EH (cell line): ENCODE results near the gene ZBTB37.
"Not testable (repeated sequence)": the region's sequence is repeated elsewhere in the genome, so short reads cannot be mapped to it uniquely, and the experiment has no call there.

ENCODE experiments used
- DNase-seq: peaks from one replicate; pipeline ENCODE4 v3.0.0-alpha.2; 2015; ENCODE audit warnings: low read depth

ZBTB37 gene, protein sequence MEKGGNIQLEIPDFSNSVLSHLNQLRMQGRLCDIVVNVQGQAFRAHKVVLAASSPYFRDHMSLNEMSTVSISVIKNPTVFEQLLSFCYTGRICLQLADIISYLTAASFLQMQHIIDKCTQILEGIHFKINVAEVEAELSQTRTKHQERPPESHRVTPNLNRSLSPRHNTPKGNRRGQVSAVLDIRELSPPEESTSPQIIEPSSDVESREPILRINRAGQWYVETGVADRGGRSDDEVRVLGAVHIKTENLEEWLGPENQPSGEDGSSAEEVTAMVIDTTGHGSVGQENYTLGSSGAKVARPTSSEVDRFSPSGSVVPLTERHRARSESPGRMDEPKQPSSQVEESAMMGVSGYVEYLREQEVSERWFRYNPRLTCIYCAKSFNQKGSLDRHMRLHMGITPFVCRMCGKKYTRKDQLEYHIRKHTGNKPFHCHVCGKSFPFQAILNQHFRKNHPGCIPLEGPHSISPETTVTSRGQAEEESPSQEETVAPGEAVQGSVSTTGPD

DNA sequence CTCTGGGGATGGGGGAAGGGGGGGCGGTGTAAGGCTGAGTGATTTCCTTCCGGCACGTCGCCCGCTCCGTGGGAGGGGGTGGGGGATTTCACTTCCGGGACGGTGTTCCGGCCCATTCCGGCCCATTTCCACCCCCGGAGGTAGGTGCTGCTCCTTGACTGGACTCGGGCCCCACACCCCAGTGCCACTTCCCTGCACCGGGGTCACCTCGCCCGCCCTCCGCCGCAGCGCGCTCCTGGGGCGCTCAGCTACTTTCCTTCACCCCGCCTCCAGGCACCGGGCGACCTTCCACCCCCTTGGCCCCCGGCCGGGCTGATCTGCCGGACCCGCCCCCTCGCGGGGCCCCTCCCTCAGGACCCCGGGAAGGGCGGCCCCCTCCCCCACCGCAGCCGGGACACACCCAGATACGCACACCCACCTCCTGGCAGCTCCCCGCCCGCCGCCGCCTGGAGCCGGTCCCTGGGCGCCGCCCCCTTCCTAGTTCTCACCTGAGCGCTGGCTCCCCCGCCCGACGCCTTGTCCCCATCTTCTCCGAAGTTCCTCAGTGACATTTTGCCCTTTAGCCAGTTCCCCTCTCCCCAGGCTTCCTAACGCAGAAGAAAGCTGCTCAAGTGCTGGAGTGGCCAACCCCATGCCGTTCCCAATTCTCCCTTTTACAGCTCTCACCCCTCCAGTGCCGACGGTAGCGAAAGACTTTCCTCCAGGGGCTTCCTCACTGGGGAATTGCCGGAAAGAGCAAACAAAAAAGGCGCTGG lies at the start of gene ZBTB37:
Gene ZBTB37 (plus strand): TSS at position 115 of the 755 bp plus-strand sequence. CDS start 1,846 bp downstream, outside the sequence.
- DNase-seq = no peak

DNA sequence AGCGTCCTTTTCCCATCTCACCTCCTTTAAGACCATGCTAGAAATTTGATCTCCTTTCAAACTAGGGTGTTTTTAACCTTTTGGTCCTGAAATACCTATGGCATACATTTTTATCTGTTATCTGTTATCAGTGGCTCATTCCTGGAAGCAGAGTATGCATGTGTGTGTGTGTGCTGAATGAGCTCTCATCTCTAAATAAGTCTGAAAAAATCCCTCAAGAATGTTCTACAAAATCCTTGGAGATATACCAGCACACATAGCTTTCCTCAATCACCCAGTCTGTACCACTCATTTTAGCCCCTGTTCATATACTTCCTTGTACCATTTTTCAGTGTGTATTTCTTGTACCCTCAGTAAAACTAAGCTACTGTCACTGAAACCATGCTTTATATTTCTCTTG lies 49.7 kb upstream of the ZBTB37 start:
- DNase-seq = no peak

DNA sequence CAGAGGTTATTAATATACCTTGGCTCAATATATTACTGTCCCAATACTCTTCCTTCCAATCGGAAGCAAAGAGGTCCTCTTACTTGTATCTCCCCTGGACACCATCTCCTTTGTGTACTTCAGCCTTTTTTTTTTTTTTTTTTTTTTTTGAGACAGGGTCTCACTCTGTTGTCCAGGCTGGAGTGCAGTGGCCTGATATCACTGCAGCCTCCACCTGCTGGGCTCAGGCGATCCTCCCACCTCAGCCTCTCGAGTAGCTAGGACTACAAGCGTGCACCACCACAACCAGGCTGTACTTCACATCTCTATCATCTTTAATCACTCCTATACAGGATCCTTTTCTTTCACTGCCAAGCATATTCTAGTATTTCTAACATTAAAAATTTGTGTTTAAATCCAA lies 46.5 kb upstream of the ZBTB37 start:
- no peak for DNase-seq

DNA sequence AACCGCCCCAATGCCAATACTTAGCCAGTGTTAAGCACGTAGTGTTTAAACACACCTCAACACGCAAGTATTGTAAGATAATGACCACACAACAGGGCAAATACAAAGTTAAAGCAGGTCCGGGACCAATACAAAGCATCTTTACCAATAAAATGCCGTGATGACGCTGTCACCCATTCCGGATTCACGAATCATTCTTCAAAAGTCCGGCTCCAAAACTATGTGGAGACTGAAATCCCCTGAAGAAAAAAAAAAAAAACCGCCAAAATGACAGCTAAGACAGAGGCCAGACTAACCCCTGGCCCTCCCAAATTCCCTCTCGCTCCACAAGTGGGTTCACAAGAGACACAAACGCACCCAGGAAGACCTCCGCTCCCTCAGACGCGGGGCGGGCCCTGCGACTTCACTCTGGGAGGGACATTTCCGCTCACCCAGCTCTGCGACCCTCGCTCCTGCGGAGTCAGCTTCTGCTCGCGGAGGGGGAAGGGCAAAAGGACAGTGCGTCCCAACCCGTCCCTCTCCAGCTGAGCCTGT lies 44.3 kb upstream of the ZBTB37 start:
- DNase-seq = no peak

DNA sequence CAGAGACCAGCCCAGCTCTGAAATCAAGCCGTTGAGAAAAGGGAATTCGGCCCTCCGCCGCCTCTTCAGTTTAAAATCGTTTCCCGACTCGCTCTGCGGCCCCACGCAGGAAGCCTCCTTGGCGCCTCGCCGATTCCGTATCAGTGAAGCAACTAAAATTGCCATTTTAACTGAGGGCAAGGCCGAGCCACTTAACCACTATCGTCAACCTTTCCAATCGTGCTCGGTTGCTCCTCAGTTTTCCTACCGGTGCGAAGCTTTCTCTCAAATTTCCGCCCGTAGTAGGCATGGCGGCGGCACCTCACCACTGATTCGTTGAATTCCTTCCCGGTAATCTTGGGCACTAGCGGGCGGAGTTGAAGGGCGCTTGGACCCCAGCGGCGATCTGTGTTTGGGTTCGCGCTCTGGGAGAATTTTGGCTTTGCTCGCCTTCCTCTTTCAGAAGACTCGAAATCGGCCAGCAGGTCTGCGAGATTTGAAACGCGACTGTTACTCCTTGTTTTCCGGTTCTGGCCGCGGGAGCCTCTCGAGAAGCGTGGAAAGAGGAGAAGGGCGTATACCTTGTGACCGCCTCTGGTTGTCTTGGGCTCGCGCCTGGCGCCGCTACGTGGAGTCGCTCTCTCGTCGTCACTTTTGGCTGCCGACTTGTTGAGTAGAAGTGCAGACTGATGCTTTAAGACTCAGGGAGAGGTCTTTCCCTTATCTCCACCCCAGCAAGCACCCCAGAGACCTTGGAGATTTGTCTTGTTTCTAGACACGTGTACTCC lies 43.7 kb upstream of the ZBTB37 start, which contains the start of the genes CENPL and DARS2:
Gene CENPL (minus strand): TSS at position 569 of the 767 bp plus-strand sequence. CDS start 13,584 bp downstream, outside the sequence.
Gene DARS2 (plus strand): TSS at position 359 of the 767 bp plus-strand sequence. CDS start 557 bp downstream, outside the sequence.
- peak; percentile 99 for DNase-seq

DNA sequence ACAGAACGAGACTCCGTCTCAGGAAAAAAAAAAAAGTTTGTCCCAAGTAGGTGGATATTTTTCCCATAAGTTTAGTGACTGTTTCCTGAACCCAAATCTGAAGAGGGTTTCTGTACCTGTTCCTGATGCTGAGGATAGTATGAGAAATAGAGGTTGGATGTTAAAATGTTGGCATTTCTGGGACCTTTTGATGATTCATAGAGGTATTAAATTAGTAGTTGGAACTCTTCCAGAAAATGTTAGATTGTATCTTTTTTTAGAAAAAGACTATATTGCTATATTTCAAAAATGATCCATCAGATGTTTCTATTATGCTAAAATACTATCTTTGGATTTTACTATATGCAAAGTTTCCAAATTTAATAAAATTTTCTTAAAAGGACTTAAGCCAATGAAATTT lies 40.6 kb upstream of the ZBTB37 start:
- DNase-seq = no peak

DNA sequence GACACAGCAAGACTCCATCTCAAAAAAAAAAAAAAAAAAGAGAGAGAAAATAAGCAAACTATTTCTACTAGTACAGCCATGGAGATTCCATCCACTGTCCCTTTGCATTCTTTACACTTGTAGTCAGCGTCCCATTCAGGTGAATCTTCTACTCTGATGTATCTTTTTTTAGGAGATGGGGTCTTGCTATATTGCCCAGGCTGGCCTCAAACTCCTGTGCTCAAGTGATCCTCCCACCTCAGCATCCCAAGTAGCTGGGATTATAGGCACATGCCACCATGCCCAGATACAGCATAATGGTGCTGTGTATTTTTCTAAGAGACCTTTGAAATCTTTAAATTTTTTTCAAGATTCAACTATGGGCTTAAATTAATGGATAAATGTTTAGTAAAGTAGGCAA lies 35.4 kb upstream of the ZBTB37 start:
- no peak for DNase-seq

DNA sequence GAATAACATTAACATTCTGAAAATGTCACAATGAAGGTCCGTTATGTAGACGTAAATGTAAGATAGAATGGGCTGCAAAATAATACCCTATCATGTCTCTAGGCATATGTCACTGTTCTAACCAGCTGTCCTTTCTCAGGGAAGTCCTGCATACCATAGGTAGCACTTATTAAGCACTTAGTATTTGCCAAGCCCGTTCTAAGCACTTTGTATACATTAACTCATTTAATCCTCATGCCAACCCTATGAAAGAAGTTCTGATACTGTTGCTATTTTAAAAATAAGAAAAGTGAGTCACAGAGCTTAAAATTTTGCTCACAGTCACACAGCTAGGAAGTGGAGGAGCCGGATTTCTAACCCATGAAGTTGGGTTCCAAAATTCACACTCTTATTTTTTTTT lies 16.1 kb upstream of the ZBTB37 start:
- peak; percentile 50 for DNase-seq

DNA sequence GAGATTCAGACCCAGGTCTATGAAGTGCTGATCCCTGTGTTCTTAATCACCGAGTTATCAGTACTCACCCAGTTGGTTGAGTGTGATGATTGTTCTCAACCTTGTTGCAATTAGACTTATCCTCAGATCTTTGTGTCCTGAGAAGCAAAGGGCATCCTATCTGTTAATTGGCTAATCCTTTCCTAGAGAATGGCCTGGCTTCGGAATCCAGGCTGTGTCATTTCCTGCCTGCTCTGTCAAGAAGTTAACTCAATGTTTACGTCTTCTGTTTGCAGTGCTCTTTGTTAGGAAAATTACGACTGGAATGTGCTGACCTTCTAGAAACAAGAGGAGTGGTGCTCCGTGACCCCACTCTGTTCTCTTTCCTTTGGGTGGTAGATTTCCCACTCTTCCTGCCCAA lies 15.1 kb upstream of the ZBTB37 start:
- peak; percentile 89 for DNase-seq

DNA sequence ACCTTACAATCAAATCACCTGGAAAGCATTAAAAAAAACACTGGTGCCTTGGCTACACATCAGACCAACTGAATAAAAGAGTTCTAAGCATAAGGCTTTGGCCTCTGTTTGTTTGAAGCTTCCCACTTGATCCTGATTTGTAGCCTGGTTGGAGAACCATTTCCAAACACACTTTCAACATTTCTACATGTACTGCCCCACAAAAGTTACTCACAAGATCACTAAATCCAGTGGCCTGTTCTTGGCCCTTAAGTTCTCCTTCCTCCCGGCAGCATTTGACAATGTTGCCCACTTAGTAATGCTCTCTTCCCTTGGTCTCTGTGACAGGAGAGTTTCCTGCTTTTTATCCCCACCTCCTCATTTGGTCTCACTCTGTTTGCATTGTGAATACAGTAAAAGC lies 12.2 kb upstream of the ZBTB37 start:
- no peak for DNase-seq

DNA sequence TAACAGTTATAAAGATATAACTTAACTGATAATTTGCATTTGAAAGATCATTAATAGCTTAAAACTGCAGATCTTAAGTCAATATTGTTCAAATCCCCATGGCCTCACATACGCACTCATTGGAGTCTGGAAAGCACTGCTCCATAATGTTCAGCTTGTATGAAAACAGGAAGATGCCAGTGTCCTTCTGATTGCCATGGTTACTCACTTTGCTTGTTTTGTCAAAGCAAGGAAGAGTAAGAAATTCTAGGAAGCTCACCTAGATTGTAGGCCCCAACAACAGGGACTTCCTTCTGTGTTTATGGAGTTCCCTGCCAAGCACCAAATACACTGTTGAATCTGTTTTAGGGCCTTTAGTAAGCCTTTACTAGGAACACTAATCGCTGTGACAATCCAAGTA lies 11.3 kb upstream of the ZBTB37 start:
- no peak for DNase-seq

DNA sequence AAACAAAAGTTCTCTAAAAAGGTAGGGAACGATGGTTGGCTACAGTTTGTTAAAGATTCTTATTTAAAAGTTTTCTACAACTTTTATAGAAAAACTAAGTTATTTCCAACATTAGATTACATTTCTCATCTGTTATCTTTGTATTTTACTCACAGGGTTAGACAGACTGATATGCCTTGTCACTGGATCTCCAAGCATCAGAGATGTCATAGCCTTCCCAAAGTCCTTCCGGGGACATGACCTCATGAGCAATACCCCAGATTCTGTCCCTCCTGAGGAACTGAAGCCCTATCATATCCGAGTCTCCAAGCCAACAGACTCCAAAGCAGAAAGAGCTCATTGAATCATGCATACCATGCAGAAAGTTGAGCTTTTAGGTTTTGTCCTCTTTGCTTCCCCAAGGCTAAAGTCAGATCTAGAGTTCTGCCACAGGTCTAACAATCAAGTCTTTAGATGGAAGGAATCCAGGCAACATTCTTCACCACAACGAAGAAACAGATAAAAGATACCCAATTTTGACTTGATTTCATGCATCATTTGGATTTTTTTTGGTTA lies 10.7 kb upstream of the ZBTB37 start:
- no peak for DNase-seq

DNA sequence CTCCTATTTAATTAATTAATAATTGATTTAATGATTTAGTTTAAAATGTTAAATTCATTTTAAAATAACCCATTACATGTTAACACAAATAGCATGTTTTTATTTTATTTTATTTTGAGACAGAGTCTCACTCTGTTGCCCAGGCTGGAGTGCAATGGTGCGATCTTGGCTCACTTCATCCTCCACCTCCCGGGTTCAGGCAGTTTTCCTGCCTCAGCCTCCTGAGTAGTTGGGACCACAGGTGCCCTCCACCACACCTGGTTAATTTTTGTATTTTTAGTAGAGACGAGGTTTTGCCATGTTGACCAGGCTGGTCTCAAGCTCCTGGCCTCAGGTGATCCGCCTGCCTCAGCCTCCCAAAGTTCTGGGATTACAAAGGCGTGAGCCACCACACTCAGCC lies 8.6 kb upstream of the ZBTB37 start:
- DNase-seq = not testable (repeated sequence)

DNA sequence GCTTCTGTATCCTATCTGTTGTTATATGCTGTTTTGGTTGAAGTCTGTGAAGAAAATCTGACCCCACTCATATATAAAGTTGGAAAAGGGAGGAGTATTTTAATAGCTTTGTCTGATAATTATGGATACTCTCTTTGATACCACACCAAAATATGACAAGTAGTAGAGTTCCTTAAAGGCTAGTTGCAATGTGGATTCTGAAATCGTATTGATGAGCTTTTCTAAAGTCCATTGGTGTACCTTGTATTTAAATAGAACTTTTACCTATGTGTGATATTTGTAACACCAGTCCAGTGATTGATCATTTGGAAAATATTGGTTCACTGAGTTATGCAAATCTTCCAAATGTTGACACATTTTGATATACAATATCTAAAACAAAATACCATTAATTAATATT lies 8.1 kb upstream of the ZBTB37 start:
- DNase-seq = no peak

DNA sequence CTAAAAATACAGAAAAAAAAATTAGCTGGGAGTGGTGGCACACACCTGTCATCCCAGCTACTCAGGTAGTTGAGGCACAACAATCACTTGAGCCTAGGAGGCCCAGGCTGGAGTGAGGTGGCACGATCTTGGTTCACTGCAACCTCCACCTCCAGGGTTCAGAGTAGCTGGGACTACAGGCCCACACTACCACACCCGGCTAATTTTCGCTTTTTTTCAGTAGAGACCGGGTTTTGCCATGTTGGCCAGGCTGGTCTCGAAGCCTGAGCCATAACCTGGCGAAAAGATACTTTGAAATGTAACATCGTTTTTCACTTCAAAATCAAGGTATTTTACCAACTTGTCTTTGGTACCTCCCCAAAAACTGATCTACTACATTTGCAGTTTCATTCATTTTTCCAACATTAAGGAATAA lies 6.4 kb upstream of the ZBTB37 start:
- peak; percentile 48 for DNase-seq

DNA sequence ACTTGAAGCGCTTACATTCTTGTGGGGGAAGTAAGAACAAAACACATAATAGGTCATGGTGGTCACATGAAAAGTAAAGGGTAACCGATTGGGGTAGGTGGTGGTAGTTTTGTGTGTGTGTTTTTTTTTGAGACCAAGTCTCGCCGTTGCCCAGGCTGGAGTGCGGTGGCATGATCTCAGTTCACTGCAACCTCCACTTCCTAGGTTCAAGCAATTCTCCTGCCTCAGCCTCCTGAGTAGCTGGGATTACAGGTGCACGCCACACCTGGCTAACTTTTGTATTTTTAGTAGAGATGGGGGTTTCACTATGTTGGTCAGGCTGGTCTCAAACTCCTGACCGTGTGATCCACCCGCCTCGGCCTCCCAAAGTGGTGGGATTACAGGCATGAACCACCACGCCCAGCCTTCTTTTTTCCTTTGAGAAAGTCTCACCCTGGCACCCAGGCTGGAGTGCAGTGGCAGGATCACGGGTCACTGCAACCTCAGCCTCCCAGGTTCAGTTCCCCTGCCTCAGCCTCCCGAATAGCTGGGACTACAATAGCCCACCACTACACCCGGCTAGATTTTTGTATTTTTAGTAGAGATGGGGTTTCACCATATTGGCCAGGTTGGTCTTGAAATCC lies 5.9 kb upstream of the ZBTB37 start:
- peak; percentile 57 for DNase-seq

DNA sequence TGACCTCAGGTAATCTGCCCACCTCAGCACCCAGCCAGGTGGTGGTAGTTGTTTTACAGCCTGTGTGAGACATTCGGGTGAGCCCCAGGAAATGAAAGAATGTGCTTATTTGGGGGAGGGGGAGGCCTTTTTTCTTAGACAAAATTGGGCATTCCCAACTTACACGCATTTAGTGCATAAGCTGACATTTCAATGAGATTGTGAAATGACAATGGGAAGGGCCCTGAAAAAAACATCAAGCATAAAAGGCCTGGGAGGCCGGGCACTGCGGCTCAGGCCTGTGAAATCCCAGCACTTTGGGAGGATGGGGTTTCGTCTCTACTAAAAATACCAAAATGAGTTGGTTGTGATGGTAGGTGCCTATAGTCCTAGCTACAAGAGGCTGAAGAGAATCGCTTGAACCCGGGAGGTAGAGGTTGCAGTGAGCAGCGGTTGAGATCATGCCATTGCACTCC lies 5.4 kb upstream of the ZBTB37 start:
- peak; percentile 34 for DNase-seq

DNA sequence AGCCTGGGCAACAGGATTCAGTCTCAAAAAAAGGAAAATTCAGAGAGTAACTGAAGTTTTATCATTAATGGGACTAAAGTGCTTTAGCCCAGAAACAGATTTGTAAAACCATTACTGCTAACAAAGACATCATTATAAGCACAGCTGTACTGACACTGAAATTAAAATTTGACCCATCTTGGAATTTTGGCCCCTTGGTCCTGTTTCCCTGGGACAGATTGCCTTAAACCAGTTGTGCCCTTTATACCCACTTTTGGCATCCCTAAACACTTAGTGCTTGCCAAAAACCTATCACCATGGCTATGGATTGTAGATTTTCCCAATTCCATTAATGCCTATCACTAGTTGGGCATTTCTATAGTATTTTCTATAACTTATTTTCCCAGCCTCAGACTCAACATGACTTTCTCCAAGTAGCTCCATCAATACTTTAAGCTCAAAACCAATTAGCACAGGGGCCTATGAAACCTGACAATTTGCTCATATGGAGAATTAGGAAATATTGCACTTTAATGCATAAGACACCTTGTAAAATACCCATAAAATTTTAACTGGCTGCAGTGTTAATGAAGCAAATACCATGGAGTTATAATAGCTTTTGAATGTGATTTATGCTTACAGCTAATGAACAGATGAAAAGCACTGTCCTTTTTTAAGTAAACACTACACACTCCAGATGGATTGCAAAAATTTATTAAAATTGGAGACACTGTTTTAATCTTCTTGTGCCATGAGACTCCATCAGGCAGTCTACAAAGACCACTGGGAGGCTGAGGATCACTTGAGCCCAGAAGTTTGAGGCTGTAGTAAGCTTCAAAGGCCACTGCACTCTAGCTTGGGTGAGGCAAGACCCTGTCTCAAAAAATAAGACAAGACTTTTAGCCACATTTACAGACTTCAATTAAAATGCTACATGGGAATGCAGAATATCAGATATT lies 4.7 kb upstream of the ZBTB37 start:
- DNase-seq = no peak

DNA sequence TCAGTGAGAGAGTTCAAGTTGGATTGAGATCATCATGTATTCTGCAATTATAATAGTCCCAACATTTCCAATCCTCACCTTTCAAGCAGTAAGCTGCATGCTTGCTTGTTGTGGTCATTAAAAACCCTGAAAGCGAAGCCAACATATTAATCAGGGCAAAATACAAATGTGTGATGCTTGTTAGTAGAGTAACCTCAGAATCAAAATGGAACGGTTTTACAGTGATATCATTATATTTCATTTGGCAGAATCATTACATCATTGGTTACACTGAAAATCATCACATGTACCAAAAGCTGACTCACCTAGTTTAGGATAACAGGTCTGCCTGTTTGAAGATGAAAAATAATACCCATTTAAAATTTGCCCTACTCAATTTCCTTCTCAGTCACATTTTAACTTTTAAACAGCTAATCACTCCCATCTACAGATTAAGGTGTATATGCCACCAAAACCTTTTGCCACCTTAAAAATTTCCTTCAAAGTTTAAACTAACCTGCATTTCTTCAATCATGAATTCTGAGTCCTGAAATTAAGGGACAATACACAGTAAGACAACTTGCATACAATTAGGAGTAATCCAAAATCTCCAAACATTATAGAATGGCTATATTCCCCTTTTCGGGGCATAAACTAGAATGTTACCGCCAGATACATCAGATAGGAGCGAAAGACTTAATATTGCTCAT lies 3.9 kb upstream of the ZBTB37 start:
- DNase-seq = no peak
